Memory B cell (primary cell): ENCODE results near the gene COL23A1.

Source experiments
- ATAC-seq: fragments of 150-1000 bp; cut with Tn5 transposase; 2 replicates; pipeline ENCODE4 v1.10.0; 2021; ENCODE audit warnings: low read depth, mild to moderate bottlenecking, moderate library complexity
- DNase-seq, 2 donors: peaks; one replicate each; pipeline ENCODE4 v3.0.0; 2022; ENCODE audit warnings: low spot score in 2 of 2
- H3K27ac Mint-ChIP-seq: one replicate; pipeline ENCODE4 v1.8.0; 2022; ENCODE audit warnings: mild to moderate bottlenecking, moderate library complexity, mixed read lengths
- H3K27me3 Mint-ChIP-seq: one replicate; pipeline ENCODE4 v1.8.0; 2022; ENCODE audit warnings: mixed read lengths
- H3K36me3 Mint-ChIP-seq: one replicate; pipeline ENCODE4 v1.8.0; 2022; ENCODE audit warnings: mild to moderate bottlenecking, mixed read lengths
- H3K4me1 Mint-ChIP-seq: one replicate; pipeline ENCODE4 v1.8.0; 2022; ENCODE audit warnings: mixed read lengths
- H3K4me3 Mint-ChIP-seq: one replicate; pipeline ENCODE4 v1.8.0; 2022; ENCODE audit warnings: mild to moderate bottlenecking, moderate library complexity, mixed read lengths
- H3K9me3 Mint-ChIP-seq: one replicate; pipeline ENCODE4 v1.8.0; 2022; ENCODE audit warnings: mixed read lengths

Gene COL23A1

DNA sequence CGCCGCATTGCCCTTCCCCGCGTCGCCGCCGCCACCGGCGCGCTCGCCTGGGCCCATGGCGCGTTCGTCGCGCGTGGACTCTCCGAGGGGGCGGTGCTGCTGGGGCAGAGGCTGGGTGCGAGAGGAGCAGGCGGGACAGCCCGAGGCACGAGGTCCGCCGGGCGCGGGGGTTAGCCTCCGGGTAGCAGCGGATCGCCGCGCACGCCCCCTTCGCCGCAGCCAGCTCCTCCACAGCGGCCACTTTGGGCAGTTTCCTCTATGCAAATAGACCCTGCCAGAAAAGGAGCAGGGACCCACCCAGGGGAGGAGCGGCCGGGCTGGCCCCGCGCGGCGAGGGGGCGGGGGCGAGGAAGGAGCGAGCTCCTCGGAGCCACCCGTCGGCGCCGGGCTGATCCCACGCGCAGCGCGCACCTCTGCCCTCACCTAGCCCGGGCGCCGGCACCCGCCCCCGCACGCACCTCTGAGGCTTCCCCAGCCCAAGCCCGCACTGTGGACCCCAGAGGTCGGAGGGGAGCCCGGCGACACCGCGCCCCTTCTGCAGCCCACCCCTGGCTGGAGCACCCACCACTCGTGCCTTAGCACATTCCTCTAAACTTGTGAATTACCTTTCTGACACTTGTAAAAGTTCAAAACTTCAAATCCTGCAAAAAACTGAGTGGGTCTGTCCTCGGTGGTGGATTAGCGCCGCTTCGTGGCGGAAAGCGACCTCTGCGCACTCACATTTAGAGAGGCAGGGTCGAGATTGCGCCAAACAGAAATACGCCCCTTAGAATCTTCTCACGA is at the start of gene COL23A1:
Gene COL23A1, minus strand, starts transcription at position 253 of the 783 bp plus-strand sequence.
- H3K4me3 Mint-ChIP-seq, result peak within 1 kb of the TSS; percentile 81
- DNase-seq (peak in 1 of 2 donors; percentile 27), ATAC-seq (peak; percentile 74)
- H3K36me3 Mint-ChIP-seq, result peaks cover 17% of the 10 kb centered on the region
- peaks cover 19% of the 10 kb centered on the region for H3K27me3 Mint-ChIP-seq
- H3K9me3 Mint-ChIP-seq, result peaks cover 12% of the 10 kb centered on the region
- peaks cover 12% of the 10 kb centered on the region for H3K4me1 Mint-ChIP-seq
- no peak within 1 kb of the TSS for H3K27ac Mint-ChIP-seq

DNA sequence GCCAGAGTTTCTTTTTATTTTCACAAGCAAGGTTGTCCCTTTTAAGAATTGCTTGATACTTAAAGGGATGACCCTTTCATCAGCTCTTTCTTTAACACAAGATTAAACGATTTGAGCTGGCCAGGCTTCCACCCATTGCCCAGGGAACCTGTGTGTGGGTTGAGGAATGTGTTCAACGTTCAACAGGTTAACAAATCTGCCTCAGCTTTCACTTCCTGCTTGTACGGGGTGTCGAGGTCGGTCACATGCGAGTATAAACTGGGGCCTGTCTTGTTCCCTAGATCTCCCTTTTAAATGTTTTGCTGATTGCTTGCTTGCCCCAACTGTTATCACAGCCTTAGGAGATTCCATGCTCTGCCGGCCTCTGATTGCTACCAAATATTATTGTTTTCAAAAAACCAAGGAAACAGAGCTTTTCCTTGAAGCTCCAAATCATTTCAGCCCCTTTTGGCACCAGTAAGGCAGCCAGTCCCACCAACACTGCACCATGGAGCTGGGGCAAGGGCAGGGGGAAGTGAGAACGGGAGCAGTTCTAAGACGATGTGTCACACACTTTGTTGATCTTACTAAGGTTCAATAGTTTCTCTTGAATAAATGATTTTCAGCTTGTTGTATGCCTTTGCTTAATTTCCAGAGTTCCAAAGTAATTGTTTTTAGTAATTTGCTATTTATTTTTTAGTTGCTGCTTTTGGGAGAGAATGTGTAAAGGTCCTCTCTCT is 47.3 kb upstream of the COL23A1 start:
- Mint-ChIP-seq H3K27ac (no peak overlapping the region), H3K4me3 (no peak overlapping the region)

DNA sequence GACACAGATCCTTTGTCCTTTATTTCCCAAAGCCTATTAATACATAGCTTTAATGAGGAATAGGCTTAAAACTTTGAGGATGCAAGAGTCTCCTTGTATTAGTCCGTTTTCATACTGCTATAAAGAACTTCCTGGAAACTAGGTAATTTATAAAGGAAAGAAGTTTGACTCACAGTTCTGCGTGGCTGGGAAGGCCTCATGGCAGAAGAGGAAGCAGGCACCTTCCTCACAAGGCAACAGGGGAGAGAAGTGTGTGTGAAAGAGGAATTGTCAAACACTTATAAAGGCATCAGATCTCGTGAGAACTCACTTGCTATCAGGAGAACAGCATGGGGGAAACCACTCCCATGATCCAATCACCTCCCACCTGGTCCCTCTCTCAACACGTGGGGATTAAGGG is 42.1 kb upstream of the COL23A1 start:
- H3K4me3 Mint-ChIP-seq, result no peak overlapping the region
- ATAC-seq (no peak), DNase-seq (no peak)
- peaks cover 2% of the 10 kb centered on the region for H3K9me3 Mint-ChIP-seq
- peaks cover 12% of the 10 kb centered on the region for H3K4me1 Mint-ChIP-seq
- H3K36me3 Mint-ChIP-seq, result peaks cover 3% of the 10 kb centered on the region
- peak overlapping the region; percentile 61 for H3K27ac Mint-ChIP-seq
- no peaks in the 10 kb centered on the region for H3K27me3 Mint-ChIP-seq

More for the DNA sequence above, 47.3 kb upstream of the COL23A1 start:
- no peaks in the 10 kb centered on the region for H3K27me3 Mint-ChIP-seq
- ATAC-seq, result peak; percentile 91
- no peaks in the 10 kb centered on the region for H3K36me3 Mint-ChIP-seq
- H3K4me1 Mint-ChIP-seq, result no peaks in the 10 kb centered on the region
- H3K9me3 Mint-ChIP-seq, result no peaks in the 10 kb centered on the region
- peak in 1 of 2 donors; percentile 11 for DNase-seq

DNA sequence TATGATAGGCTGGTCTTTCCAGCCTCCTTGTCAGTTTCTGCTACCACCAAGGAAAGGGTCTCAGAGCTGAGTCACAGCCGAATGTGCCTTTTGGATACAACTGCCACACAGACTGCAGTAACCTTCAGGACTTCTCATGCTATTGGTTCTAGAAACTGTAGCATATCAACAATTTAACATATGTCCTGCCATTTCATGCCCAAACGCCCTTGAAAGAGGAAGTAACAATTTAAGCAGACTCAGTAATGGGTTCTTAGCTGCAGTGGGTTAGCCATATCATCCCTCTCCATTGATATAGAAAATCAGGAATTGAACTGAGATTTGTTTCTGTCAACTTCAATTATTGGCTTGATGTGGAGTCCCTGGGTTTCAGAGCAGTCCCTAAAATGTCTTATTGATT is 40.8 kb upstream of the COL23A1 start:
- peaks cover 2% of the 10 kb centered on the region for H3K9me3 Mint-ChIP-seq
- no peak overlapping the region for H3K4me3 Mint-ChIP-seq
- no peaks in the 10 kb centered on the region for H3K27me3 Mint-ChIP-seq
- H3K27ac Mint-ChIP-seq, result no peak overlapping the region
- DNase-seq (no peak), ATAC-seq (no peak)
- H3K4me1 Mint-ChIP-seq, result peaks cover 12% of the 10 kb centered on the region
- peaks cover 3% of the 10 kb centered on the region for H3K36me3 Mint-ChIP-seq

DNA sequence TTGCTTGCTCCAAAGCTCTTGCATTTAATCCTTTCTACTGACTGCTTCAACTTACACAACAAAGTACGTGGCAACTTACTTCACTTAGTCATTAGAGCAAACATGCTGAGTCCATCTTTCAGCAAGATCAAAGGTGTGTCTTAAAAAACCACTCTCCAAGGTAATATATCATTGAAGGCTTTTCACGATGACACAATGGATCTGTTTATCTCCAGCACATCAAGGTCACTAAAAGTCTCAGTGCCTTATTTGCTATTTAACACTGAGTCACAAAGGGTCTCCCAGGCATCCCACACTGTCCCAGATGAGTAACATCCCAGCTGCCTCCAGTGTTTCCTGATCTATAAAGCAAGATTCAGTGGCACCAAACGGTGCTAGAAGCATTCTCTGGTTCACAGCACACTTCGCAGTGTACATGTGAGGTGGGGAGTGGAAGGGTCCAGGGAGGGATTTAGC is 40.3 kb upstream of the COL23A1 start:
- Mint-ChIP-seq H3K4me3 (no peak overlapping the region), H3K9me3 (peaks cover 2% of the 10 kb centered on the region), H3K36me3 (peaks cover 3% of the 10 kb centered on the region), H3K27ac (no peak overlapping the region), H3K4me1 (peaks cover 15% of the 10 kb centered on the region), H3K27me3 (no peaks in the 10 kb centered on the region)
- DNase-seq (no peak), ATAC-seq (no peak)

DNA sequence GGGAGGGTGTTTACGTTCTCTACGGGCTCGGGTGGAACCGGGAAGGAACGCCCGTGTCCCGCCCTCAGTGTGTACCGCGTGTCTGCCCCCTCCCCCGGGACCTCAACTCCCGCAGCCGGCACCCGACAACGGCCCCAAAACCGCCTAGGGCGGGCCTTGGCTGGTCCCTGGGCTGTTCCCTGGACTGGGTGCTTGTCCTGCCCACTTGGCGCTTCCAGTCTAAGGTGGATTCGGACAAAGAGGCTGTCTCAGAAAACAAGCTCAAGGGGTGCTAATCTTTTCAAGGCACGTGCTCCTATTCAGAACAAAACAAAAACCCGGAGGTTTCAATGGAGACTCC is 37.0 kb upstream of the COL23A1 start:
- DNase-seq (no peak), ATAC-seq (no peak)
- Mint-ChIP-seq H3K4me3 (peak overlapping the region; percentile 90), H3K4me1 (peaks cover 24% of the 10 kb centered on the region), H3K36me3 (peaks cover 8% of the 10 kb centered on the region), H3K27me3 (no peaks in the 10 kb centered on the region), H3K27ac (peak overlapping the region; percentile 97), H3K9me3 (peaks cover 2% of the 10 kb centered on the region)

DNA sequence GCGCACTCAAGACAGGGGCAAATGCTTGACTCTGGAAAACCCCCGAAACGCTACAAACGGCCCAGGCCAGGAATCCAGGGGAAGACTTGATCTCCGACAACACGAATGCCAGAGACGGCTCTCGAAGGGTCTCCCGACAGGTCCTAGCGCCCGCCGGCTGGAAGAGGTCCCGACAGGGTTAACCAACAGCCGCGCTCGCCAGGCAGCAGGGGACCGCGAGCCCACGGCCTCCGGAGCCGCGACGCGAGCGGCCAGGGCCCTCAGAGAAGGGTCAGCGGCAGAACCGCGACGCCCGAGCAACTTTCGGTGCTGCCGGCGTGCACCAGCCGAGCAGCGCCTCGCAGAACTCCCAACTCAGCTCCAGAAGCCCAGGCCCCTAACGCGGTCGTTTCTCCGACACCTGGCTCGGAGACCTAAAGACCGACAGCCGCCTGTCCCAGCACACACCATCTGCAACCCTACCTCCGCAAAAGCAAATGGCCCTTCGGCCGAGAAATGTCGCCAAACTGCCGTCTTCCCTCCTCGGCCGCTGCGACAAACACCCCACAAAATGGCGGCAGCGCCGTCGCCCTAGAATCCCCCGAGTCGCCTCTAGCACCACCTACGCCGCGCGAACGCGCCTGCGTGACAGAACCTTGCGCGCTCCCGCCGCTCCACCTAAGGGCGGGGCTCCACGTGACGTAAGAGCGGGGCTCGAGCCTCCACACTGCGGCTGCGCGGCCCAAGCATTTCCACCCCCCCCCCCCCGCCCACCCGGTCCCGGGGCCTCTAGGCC is 36.5 kb upstream of the COL23A1 start, which contains the start of gene CLK4:
Gene CLK4, minus strand, starts transcription at position 567 of the 775 bp plus-strand sequence. CDS start 3,634 bp downstream, outside the sequence.
- Mint-ChIP-seq H3K27ac (peak within 1 kb of the TSS; percentile 97), H3K4me1 (peaks cover 22% of the 10 kb centered on the region), H3K4me3 (peak within 1 kb of the TSS; percentile 90), H3K27me3 (no peaks in the 10 kb centered on the region), H3K36me3 (peaks cover 8% of the 10 kb centered on the region), H3K9me3 (peaks cover 2% of the 10 kb centered on the region)
- DNase-seq, result peak; percentile 97 to 99
- ATAC-seq, result peak; percentile 85

DNA sequence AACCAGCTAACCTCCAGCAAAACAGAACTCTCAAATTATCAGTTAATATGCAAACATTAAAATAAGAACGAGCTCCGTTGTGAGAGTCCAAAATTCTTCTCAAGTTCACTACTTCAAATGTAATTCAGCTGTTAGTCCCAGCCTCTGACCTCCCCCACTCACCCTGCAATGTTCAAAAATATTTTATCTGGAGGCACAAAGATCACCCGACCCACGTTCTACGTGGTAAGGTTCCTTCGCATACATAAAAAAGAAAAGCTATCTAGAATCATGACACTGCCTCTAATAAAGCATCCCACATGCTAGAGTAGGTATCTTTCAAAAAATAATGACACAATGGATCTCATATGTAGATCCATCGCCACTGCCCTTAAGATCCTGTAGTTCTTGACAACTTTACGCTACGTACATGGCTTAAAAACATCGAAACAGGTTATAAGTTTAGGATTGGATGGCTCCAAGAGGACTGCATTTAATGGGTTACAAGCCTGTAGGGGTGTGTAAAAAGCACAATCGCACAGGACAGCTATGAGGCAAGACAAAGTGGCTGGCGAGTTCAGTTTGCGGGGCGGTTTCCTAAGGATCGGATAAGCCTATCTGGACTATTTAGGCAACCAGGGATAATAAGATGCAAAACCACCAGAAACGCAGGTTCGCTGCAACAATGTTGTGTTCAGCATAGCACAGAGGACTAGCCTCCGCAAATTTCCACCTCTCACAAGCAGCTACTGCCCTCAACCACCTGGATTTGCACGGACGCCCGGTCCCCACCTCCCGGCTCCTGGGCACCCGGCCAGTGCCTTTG is 35.7 kb upstream of the COL23A1 start:
- Mint-ChIP-seq H3K27ac (peak overlapping the region; percentile 97), H3K4me3 (peak overlapping the region; percentile 90), H3K4me1 (peaks cover 21% of the 10 kb centered on the region), H3K27me3 (no peaks in the 10 kb centered on the region), H3K9me3 (peaks cover 2% of the 10 kb centered on the region), H3K36me3 (peaks cover 9% of the 10 kb centered on the region)
- ATAC-seq (no peak), DNase-seq (no peak)

DNA sequence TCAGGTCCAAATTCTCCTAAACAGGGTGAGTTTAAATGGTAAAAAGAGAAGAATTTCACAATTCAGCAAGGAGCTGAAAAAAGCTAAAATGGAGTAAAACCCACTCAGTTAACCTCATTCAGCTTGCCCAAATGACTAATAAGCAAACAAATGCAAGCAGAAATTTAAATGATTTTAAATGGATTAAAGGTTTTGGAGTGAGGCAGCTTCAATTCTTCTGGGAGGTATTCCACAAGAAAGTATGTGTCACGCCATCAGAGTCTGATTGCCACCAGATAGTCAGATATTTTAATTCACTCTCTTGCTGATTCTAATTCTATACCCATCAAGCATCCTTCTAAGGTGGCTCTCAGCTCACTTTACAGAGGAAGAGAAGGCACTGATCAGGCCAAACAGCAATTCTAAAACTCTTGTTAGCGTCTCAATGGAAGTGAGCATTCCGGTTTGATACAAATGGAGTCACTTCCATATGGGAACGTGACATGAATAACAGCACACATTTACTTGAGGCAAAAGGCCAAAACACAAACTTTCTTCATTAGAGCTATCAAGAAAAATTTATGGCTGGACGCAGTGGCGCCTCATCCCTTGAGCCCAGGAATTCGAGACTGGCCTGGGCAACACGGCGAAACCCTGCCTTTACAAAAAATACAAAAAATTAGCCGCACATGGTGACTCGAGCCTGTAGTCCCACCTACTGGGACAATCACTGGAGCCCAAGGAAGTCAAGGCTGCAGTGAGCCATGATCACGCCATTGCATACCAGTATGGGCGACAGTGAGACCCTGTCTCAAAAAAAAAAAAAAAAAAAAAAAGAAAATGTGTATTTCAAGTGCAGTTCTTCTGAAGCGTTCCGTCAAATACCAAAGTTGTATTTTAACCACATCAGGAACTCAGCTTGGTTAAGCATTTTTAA is 34.7 kb upstream of the COL23A1 start:
- H3K4me3 Mint-ChIP-seq, result peak overlapping the region; percentile 90
- H3K27me3 Mint-ChIP-seq, result no peaks in the 10 kb centered on the region
- DNase-seq (no peak), ATAC-seq (no peak)
- H3K27ac Mint-ChIP-seq, result peak overlapping the region; percentile 97
- peaks cover 19% of the 10 kb centered on the region for H3K36me3 Mint-ChIP-seq
- peaks cover 2% of the 10 kb centered on the region for H3K9me3 Mint-ChIP-seq
- H3K4me1 Mint-ChIP-seq, result peaks cover 16% of the 10 kb centered on the region

DNA sequence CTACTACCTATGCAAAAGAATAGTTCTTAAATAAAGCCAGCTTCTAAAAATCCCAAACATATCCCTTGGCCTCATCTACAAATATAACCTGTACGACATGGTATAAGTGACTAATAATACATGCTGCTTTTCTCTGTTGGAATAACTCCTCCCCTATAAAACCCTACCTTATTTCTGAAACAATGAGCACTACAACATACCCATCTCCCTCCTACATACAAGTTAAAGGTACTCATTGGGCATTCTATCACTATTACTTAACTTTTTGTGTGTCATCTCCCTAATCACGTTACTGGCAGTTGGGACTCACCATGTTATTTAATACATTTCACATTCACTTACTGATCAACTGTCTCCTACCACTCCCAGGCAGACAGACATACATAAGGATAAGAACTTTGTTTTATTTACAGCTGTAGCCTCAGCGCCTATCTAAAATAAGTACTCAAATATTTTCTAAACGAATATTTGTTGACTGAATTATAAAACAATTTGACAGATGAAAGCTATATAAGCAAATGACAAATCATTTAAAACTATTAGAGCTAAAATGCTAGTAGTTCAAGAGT is 32.6 kb upstream of the COL23A1 start:
- no peak for DNase-seq
- Mint-ChIP-seq H3K9me3 (peaks cover 1% of the 10 kb centered on the region), H3K4me3 (no peak overlapping the region), H3K27me3 (no peaks in the 10 kb centered on the region), H3K36me3 (peaks cover 31% of the 10 kb centered on the region), H3K4me1 (peaks cover 25% of the 10 kb centered on the region), H3K27ac (peak overlapping the region; percentile 3)
- ATAC-seq, result no peak

DNA sequence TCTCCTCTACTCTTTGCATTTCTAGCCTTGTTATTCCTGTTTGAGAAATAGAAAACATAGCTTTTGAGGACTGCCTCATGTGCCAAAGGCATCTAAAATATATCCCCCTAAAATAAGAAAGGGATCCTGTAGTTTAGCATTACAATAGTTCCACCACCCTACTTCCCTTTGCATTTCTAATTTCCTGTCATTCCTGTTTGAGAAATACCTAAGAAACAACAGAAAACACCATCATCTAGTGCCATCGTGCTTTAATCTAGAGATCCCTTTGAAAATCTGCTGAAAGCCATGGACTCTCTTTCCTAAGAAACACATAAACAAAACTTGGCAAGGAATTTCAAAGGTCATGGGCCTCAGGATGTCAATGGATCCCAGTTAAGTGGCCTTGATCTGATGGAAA is 29.2 kb upstream of the COL23A1 start:
- Mint-ChIP-seq H3K36me3 (peaks cover 40% of the 10 kb centered on the region), H3K27ac (peak overlapping the region; percentile 24), H3K4me1 (peaks cover 20% of the 10 kb centered on the region), H3K9me3 (no peaks in the 10 kb centered on the region), H3K27me3 (no peaks in the 10 kb centered on the region), H3K4me3 (no peak overlapping the region)
- DNase-seq (no peak), ATAC-seq (no peak)

DNA sequence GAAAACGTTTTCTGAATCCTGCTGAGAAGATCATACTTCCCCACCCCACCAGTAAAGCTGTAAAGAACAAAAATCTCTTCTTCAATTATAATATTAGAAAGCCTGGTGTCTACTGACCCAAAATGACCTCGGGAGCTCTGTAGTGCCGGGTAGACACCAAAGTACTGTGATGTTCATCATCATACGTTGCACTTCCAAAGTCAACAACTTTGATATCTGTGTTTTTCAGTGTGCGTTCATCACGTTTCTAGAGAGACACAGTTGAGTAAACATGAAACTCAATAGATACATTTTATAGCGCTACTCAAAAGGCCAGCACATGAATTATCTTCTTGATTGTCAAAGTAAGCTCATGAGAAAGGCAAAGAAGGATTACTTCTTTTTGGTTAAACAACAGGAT is 22.1 kb upstream of the COL23A1 start:
- ATAC-seq, result no peak
- peaks cover 41% of the 10 kb centered on the region for H3K36me3 Mint-ChIP-seq
- no peaks in the 10 kb centered on the region for H3K9me3 Mint-ChIP-seq
- H3K27ac Mint-ChIP-seq, result peak overlapping the region; percentile 48
- no peak for DNase-seq
- peaks cover 5% of the 10 kb centered on the region for H3K4me1 Mint-ChIP-seq
- no peaks in the 10 kb centered on the region for H3K27me3 Mint-ChIP-seq
- H3K4me3 Mint-ChIP-seq, result no peak overlapping the region
